ENCODE data around the gene ZBTB26. TPM values are rescaled to one million over a fixed set of nuclear protein-coding genes. Genes with fewer than 3 reads are reported as not detected.
A peak's percentile ranks its signal among the peaks of the same experiment; 100 is the strongest.

ZBTB26 gene
- 1.9 and 2.3 TPM in 2 replicates for total RNA-seq (2014; rRNA removed; shearing (Covaris generic))

- Histone ChIP-seq H3K4me3 (ENCODE audit: insufficient read depth, low read depth, low read length) (peak within 1 kb of the TSS; percentile 69), H3K27me3 (ENCODE audit: control insufficient read depth, insufficient read depth, low read length) (no peaks in the 10 kb centered on the region), H3K36me3 (replicated peaks; ENCODE audit: control insufficient read depth, insufficient read depth, low read length) (peaks cover 3% of the 10 kb centered on the region)
- DNase-seq: peak; percentile 98
These were observed at the start of gene ZBTB26 for GRCh38 chr9:122931226-122932121. ZBTB26 (minus strand) TSS chr9:122931512; CDS start chr9:122919934, 11,578 bp downstream.

GRCh38 chr9:122978601-122979000, 47.3 kb upstream of the ZBTB26 start:
- Histone ChIP-seq H3K4me3 (ENCODE audit: insufficient read depth, low read depth, low read length) (no peak overlapping the region), H3K27me3 (ENCODE audit: control insufficient read depth, insufficient read depth, low read length) (no peaks in the 10 kb centered on the region), H3K36me3 (replicated peaks; ENCODE audit: control insufficient read depth, insufficient read depth, low read length) (no peaks in the 10 kb centered on the region)
- DNase-seq: no peak

- H3K4me3 ChIP-seq (ENCODE audit: insufficient read depth, low read depth, low read length): no peak overlapping the region
- H3K27me3 ChIP-seq (ENCODE audit: control insufficient read depth, insufficient read depth, low read length): no peaks in the 10 kb centered on the region
- DNase-seq: no peak
- no peaks in the 10 kb centered on the region; the same call in 1 of the 2 replicates for H3K36me3 ChIP-seq (replicated peaks; ENCODE audit: control insufficient read depth, insufficient read depth, low read length)
These were observed 43.9 kb upstream of the ZBTB26 start for GRCh38 chr9:122975196-122975595.

GRCh38 chr9:122961139-122961538, 29.8 kb upstream of the ZBTB26 start:
- Histone ChIP-seq H3K4me3 (ENCODE audit: insufficient read depth, low read depth, low read length) (no peak overlapping the region), H3K36me3 (replicated peaks; ENCODE audit: control insufficient read depth, insufficient read depth, low read length) (peaks cover 4% of the 10 kb centered on the region), H3K27me3 (ENCODE audit: control insufficient read depth, insufficient read depth, low read length) (no peaks in the 10 kb centered on the region)
- no peak for DNase-seq

- peaks cover 4% of the 10 kb centered on the region for H3K36me3 ChIP-seq (replicated peaks; ENCODE audit: control insufficient read depth, insufficient read depth, low read length)
- no peak overlapping the region for H3K4me3 ChIP-seq (ENCODE audit: insufficient read depth, low read depth, low read length)
- H3K27me3 ChIP-seq (ENCODE audit: control insufficient read depth, insufficient read depth, low read length): no peaks in the 10 kb centered on the region
- DNase-seq: no peak
These were observed 24.6 kb upstream of the ZBTB26 start for GRCh38 chr9:122955961-122956360.

GRCh38 chr9:122954253-122954691, 23.0 kb upstream of the ZBTB26 start:
- Histone ChIP-seq H3K36me3 (replicated peaks; ENCODE audit: control insufficient read depth, insufficient read depth, low read length) (peaks cover 2% of the 10 kb centered on the region; the same call in 1 of the 2 replicates), H3K4me3 (ENCODE audit: insufficient read depth, low read depth, low read length) (no peak overlapping the region)

GRCh38 chr9:122951056-122951455, 19.7 kb upstream of the ZBTB26 start:
- DNase-seq: no peak
- Histone ChIP-seq H3K4me3 (ENCODE audit: insufficient read depth, low read depth, low read length) (no peak overlapping the region), H3K36me3 (replicated peaks; ENCODE audit: control insufficient read depth, insufficient read depth, low read length) (no peaks in the 10 kb centered on the region), H3K27me3 (ENCODE audit: control insufficient read depth, insufficient read depth, low read length) (no peaks in the 10 kb centered on the region)

More at GRCh38 chr9:122954253-122954691, 23.0 kb upstream of the ZBTB26 start:
- DNase-seq: no peak
- no peaks in the 10 kb centered on the region for H3K27me3 ChIP-seq (ENCODE audit: control insufficient read depth, insufficient read depth, low read length)

GRCh38 chr9:122950263-122950662, 19.0 kb upstream of the ZBTB26 start:
- H3K4me3 ChIP-seq (ENCODE audit: insufficient read depth, low read depth, low read length): no peak overlapping the region
- no peaks in the 10 kb centered on the region for H3K27me3 ChIP-seq (ENCODE audit: control insufficient read depth, insufficient read depth, low read length)
- no peaks in the 10 kb centered on the region for H3K36me3 ChIP-seq (replicated peaks; ENCODE audit: control insufficient read depth, insufficient read depth, low read length)
- no peak for DNase-seq

- Histone ChIP-seq H3K36me3 (replicated peaks; ENCODE audit: control insufficient read depth, insufficient read depth, low read length) (no peaks in the 10 kb centered on the region), H3K27me3 (ENCODE audit: control insufficient read depth, insufficient read depth, low read length) (no peaks in the 10 kb centered on the region), H3K4me3 (ENCODE audit: insufficient read depth, low read depth, low read length) (no peak overlapping the region)
- DNase-seq: peak; percentile 27
These were observed 18.4 kb upstream of the ZBTB26 start for GRCh38 chr9:122949696-122950095.

GRCh38 chr9:122948313-122948712, 17.0 kb upstream of the ZBTB26 start:
- no peak for DNase-seq
- no peak overlapping the region for H3K4me3 ChIP-seq (ENCODE audit: insufficient read depth, low read depth, low read length)
- no peaks in the 10 kb centered on the region; the same call in 1 of the 2 replicates for H3K36me3 ChIP-seq (replicated peaks; ENCODE audit: control insufficient read depth, insufficient read depth, low read length)
- H3K27me3 ChIP-seq (ENCODE audit: control insufficient read depth, insufficient read depth, low read length): no peaks in the 10 kb centered on the region

GRCh38 chr9:122946461-122947005, 15.2 kb upstream of the ZBTB26 start:
- DNase-seq: no peak
- H3K27me3 ChIP-seq (ENCODE audit: control insufficient read depth, insufficient read depth, low read length): no peaks in the 10 kb centered on the region
- H3K36me3 ChIP-seq (replicated peaks; ENCODE audit: control insufficient read depth, insufficient read depth, low read length): no peaks in the 10 kb centered on the region; the same call in 1 of the 2 replicates
- H3K4me3 ChIP-seq (ENCODE audit: insufficient read depth, low read depth, low read length): no peak overlapping the region

GRCh38 chr9:122944960-122945888, 13.9 kb upstream of the ZBTB26 start:
- no peaks in the 10 kb centered on the region; the same call in 1 of the 2 replicates for H3K36me3 ChIP-seq (replicated peaks; ENCODE audit: control insufficient read depth, insufficient read depth, low read length)
- no peak for DNase-seq
- H3K4me3 ChIP-seq (ENCODE audit: insufficient read depth, low read depth, low read length): no peak overlapping the region
- no peaks in the 10 kb centered on the region for H3K27me3 ChIP-seq (ENCODE audit: control insufficient read depth, insufficient read depth, low read length)

- peak overlapping the region; percentile 71 for H3K4me3 ChIP-seq (ENCODE audit: insufficient read depth, low read depth, low read length)
- no peaks in the 10 kb centered on the region for H3K27me3 ChIP-seq (ENCODE audit: control insufficient read depth, insufficient read depth, low read length)
- peak; percentile 22 for DNase-seq
- H3K36me3 ChIP-seq (replicated peaks; ENCODE audit: control insufficient read depth, insufficient read depth, low read length): no peaks in the 10 kb centered on the region; the same call in 1 of the 2 replicates
These were observed 10.4 kb upstream of the ZBTB26 start for GRCh38 chr9:122941582-122942234.
